A549 (cell line): ENCODE data around the gene PLRG1. TPM values are rescaled to one million over a fixed set of nuclear protein-coding genes. Genes with fewer than 3 reads are reported as not detected.

Experiments
- ATAC-seq, 2 experiments: fragments of 200-7000 bp in 1 of 2; fragments of >200 bp in 1 of 2; cut with Nextera tagmentation in 1 of 2; cut with Tn5 transposase in 1 of 2; 3 replicates each; pipeline versions ENCODE4 v1.8.0 to v1.9.1; 2018 to 2020; ENCODE audit warnings: mild to moderate bottlenecking in 1 of 2, moderate library complexity in 1 of 2
- CTCF ChIA-PET: fragments of 300-600 bp; sonication (Branson Sonifier 250); formaldehyde crosslinking; extraction: SDS; loops from one replicate; lab custom pipeline; 2021; ENCODE audit warnings: antibody characterized with exemption, inconsistent platforms; lab: Yijun Ruan, JAX
- POLR2A ChIA-PET: fragments of 350-600 bp; formaldehyde crosslinking; extraction: SDS; loops from one replicate; lab custom pipeline; 2021; ENCODE audit warnings: antibody characterized with exemption, inconsistent platforms; lab: Yijun Ruan, JAX
- DNase-seq, 2 experiments: peaks; one replicate each; pipeline versions ENCODE4 v3.0.0 to v3.0.0-alpha.2; 2011 to 2016; ENCODE audit warnings: low read depth in 1 of 2, low spot score in 1 of 2
- FAIRE-seq: peaks from 2 replicates; lab custom pipeline; 2011; peaks lifted over from hg19 to GRCh38; lab: Jason Lieb, UNC
- H3K27ac ChIP-seq, 2 experiments: fragments of >200 bp; sonication (Bioruptor Twin); formaldehyde crosslinking; 3 replicates each; pipeline ENCODE4 v1.5.1; 2016 to 2017
- H3K4me1 ChIP-seq: fragments of >200 bp; sonication (Bioruptor Twin); formaldehyde crosslinking; 3 replicates; pipeline ENCODE4 v1.6.1; 2016
- H3K4me2 ChIP-seq: fragments of >200 bp; sonication (Bioruptor Twin); formaldehyde crosslinking; 3 replicates; pipeline ENCODE4 v1.6.1; 2016
- H3K4me3 ChIP-seq: fragments of >200 bp; sonication (Bioruptor Twin); formaldehyde crosslinking; 3 replicates; pipeline ENCODE4 v1.5.1; 2016
- H3K9me3 ChIP-seq: fragments of >200 bp; sonication (Bioruptor Twin); formaldehyde crosslinking; 3 replicates; pipeline ENCODE4 v1.6.1; 2016
- CEBPB ChIP-seq, 2 experiments: fragments of >200 bp in 1 of 2; sonication (Bioruptor Twin) in 1 of 2; formaldehyde crosslinking in 1 of 2; IDR thresholded peaks; 2 replicates each; pipeline ENCODE4 v1.6.1; 2012 to 2016
- FOSL2 ChIP-seq, 2 experiments: fragments of 450-650 bp in 1 of 2; fragments of >200 bp in 1 of 2; sonication (Bioruptor Twin) in 1 of 2; formaldehyde crosslinking; IDR thresholded peaks; 2 replicates each; pipeline versions ENCODE4 v1.5.0 to v1.6.1; 2016 to 2020; ENCODE audit warnings: mild to moderate bottlenecking in 1 of 2, moderate library complexity in 1 of 2
- PBX3 ChIP-seq: IDR thresholded peaks from 2 replicates; pipeline ENCODE4 v1.6.1; 2012
- RARB ChIP-seq: fragments of 250-450 bp; sonication (Bioruptor Pico); IDR thresholded peaks from 2 replicates; pipeline ENCODE4 v1.8.0; 2021; ENCODE audit warnings: mild to moderate bottlenecking, moderate library complexity
- WGBS: methylation state at CpG from one replicate; pipeline ENCODE4 v1.1.6; 2017; ENCODE audit errors: missing lambda C conversion rate; 5-methylcytosine and 5-hydroxymethylcytosine counted together
- polyA plus RNA-seq, 4 experiments: library from polyadenylated mRNA; depleted of rRNA in 3 of 4; stranded (reverse); fragments of >200 nt; fragmentation: RNase III in 1 of 4; extraction: RNeasy Plus Mini Kit Qiagen cat#74134 plus additional on column Dnase treatment in 1 of 4; gene quantifications; 2 replicates in 3 of 4; 3 replicates in 1 of 4; pipeline ENCODE4 v1.2.3, GENCODE V29; 2011 to 2017
- small RNA-seq, 6 experiments: library from RNA; depleted of rRNA; stranded (forward); fragments of <200 nt; gene quantifications; one replicate each; pipeline ENCODE3, GENCODE V24; 2012

PLRG1 gene
- polyA plus RNA-seq, 2 of the 4 experiments (the other 2 are of a cell fraction), result 50.4 to 123 TPM

DNA sequence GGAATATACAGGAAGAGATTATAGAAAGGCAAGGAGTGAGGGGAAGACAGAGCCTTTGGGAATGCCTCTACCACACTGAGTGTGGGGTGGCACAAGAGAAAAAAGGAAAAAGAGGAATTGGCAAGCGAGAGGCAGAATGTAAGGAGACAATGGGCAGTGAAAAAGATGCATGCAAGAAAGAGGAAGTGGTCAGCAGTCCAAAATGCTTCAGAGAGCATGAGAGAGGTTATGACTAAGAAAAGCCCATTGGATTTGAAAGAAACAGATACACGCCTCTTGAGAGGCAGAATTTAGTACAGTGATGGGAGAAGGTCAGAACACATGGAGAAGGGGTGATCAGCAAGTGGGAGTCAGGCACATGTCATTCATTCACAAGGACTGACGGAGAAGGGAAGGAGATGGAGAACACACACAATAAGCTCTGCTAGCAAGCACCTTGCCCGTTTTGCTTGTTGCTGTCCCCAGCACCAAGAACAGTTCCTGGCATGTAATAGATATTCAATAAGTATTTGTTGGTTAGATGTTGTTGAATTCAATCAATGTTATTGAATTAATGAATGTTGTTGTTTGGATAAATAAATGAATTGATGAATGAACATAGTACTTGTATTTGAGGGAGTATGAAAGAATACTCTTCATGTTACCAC lies 65.0 kb downstream of the PLRG1 start:
- DNase-seq (no peak), FAIRE-seq (no peak)
- ChIA-PET POLR2A (no interaction called here), CTCF (no interaction called here)
- WGBS, result 8% methylated on average over 4 of the region's 4 CpGs
- H3K4me3 ChIP-seq, result no peak overlapping the region
- no peaks in the 10 kb centered on the region for H3K4me1 ChIP-seq
- H3K4me2 ChIP-seq, result no peak overlapping the region
- no peak for TF ChIP-seq FOSL2 (IDR thresholded peaks at IDR 0.05)
- TF ChIP-seq FOSL2 (CRISPR knock-in tag; IDR thresholded peaks at IDR 0.05), result no peak
- TF ChIP-seq RARB (CRISPR knock-in tag), result no peak
- TF ChIP-seq CEBPB (IDR thresholded peaks at IDR 0.05), result no peak
- TF ChIP-seq PBX3, result no peak
- TF ChIP-seq, all 56 proteins: peak for 0
- H3K27ac ChIP-seq, result no peak overlapping the region
- no peak for ATAC-seq
- H3K9me3 ChIP-seq, result no peaks in the 10 kb centered on the region

Small RNA genes within 50 kb of the gene (small RNA-seq; reads per million reads assigned to genes)
- 0 to 0.08 (median 0) reads per million in 6 experiments for gene RNU6-1285P

Other genes starting within 250 kb of the PLRG1 start
- 0.01 and 0.06 TPM in 2 replicates for gene DCHS2, start 58.6 kb downstream of the PLRG1 start, polyA plus RNA-seq (2011; rRNA removed)
- not detected in 3 replicates for gene DCHS2, start 58.6 kb downstream of the PLRG1 start, polyA plus RNA-seq (2017; fragmentation: RNase III; extraction: RNeasy Plus Mini Kit Qiagen cat#74134 plus additional on column Dnase treatment)
- gene FGB, start 12.6 kb upstream of the PLRG1 start, polyA plus RNA-seq (2011; rRNA removed), result 169 and 198 TPM in 2 replicates
- gene FGB, start 12.6 kb upstream of the PLRG1 start, polyA plus RNA-seq (2017; fragmentation: RNase III; extraction: RNeasy Plus Mini Kit Qiagen cat#74134 plus additional on column Dnase treatment), result 7.6 to 13.8 TPM (median 7.8 TPM) in 3 replicates
- gene FGA, start 40.3 kb upstream of the PLRG1 start, polyA plus RNA-seq (2011; rRNA removed), result 130 and 166 TPM in 2 replicates
- 6.6 to 10.2 TPM (median 9.0 TPM) in 3 replicates for gene FGA, start 40.3 kb upstream of the PLRG1 start, polyA plus RNA-seq (2017; fragmentation: RNase III; extraction: RNeasy Plus Mini Kit Qiagen cat#74134 plus additional on column Dnase treatment)
- 132 and 157 TPM in 2 replicates for gene FGG, start 62.3 kb upstream of the PLRG1 start, polyA plus RNA-seq (2011; rRNA removed)
- gene FGG, start 62.3 kb upstream of the PLRG1 start, polyA plus RNA-seq (2017; fragmentation: RNase III; extraction: RNeasy Plus Mini Kit Qiagen cat#74134 plus additional on column Dnase treatment), result 3.2 to 4.8 TPM (median 4.3 TPM) in 3 replicates
- gene LRAT, start 193.6 kb upstream of the PLRG1 start, polyA plus RNA-seq (2011; rRNA removed), result 0.27 and 0.40 TPM in 2 replicates
- 0.08 to 0.18 TPM (median 0.13 TPM) in 3 replicates for gene LRAT, start 193.6 kb upstream of the PLRG1 start, polyA plus RNA-seq (2017; fragmentation: RNase III; extraction: RNeasy Plus Mini Kit Qiagen cat#74134 plus additional on column Dnase treatment)
- gene RBM46, start 230.9 kb upstream of the PLRG1 start, polyA plus RNA-seq (2011; rRNA removed), result not detected in 2 replicates
- gene RBM46, start 230.9 kb upstream of the PLRG1 start, polyA plus RNA-seq (2017; fragmentation: RNase III; extraction: RNeasy Plus Mini Kit Qiagen cat#74134 plus additional on column Dnase treatment), result not detected in 3 replicates